Neural progenitor cell (in vitro differentiated cells): ENCODE data around the gene PPP1R37. TPM values are rescaled to one million over a fixed set of nuclear protein-coding genes. Genes with fewer than 3 reads are reported as not detected.
A peak's percentile ranks its signal among the peaks of the same experiment; 100 is the strongest.

Source experiments
- DNase-seq: peaks from one replicate; pipeline ENCODE4 v3.0.0-alpha.2; 2016; ENCODE audit warnings: low spot score
- H2AFZ ChIP-seq: fragments of 200-600 bp; sonication (generic); replicated peaks from 2 replicates; pipeline ENCODE4 v1.6.1; 2016; ENCODE audit warnings: antibody characterized with exemption
- H3F3A ChIP-seq: fragments of 200-600 bp; sonication (generic); 2 replicates; pipeline ENCODE4 v1.6.1; 2016; ENCODE audit warnings: antibody characterized with exemption, low read depth
- H3K27ac ChIP-seq: fragments of 200-600 bp; sonication (generic); 2 replicates; pipeline ENCODE4 v1.5.1; 2016; ENCODE audit warnings: mild to moderate bottlenecking
- H3K27me3 ChIP-seq: fragments of 200-600 bp; sonication (generic); 2 replicates; pipeline ENCODE4 v1.6.1; 2016; ENCODE audit warnings: mild to moderate bottlenecking, moderate library complexity
- H3K36me3 ChIP-seq: fragments of 200-600 bp; sonication (generic); 2 replicates; pipeline ENCODE4 v1.5.1; 2016
- H3K4me1 ChIP-seq: fragments of 200-600 bp; sonication (generic); 2 replicates; pipeline ENCODE4 v1.6.1; 2016; ENCODE audit warnings: mixed run types
- H3K4me2 ChIP-seq: fragments of 200-600 bp; sonication (generic); 2 replicates; pipeline ENCODE4 v1.6.1; 2016
- H3K4me3 ChIP-seq: fragments of 200-600 bp; sonication (generic); 2 replicates; pipeline ENCODE4 v1.5.1; 2016
- H3K79me2 ChIP-seq: fragments of 200-600 bp; sonication (generic); 2 replicates; pipeline ENCODE4 v1.6.1; 2016; ENCODE audit warnings: low read depth
- H3K9ac ChIP-seq: fragments of 200-600 bp; sonication (generic); 2 replicates; pipeline ENCODE4 v1.6.1; 2016
- H3K9me3 ChIP-seq: fragments of 200-600 bp; sonication (generic); 2 replicates; pipeline ENCODE4 v1.5.1; 2016; ENCODE audit warnings: low read depth
- H4K20me1 ChIP-seq: fragments of 200-600 bp; sonication (generic); 2 replicates; pipeline ENCODE4 v1.6.1; 2016; ENCODE audit warnings: low read depth
- H3K27ac Mint-ChIP-seq: 3 replicates; pipeline ENCODE4 v1.8.0; 2021; ENCODE audit warnings: mixed read lengths
- H3K27me3 Mint-ChIP-seq: 2 replicates; pipeline ENCODE4 v1.8.0; 2022; ENCODE audit warnings: low read depth, mild to moderate bottlenecking, inconsistent platforms, moderate library complexity, mixed read lengths; ENCODE audit not compliant: insufficient read depth
- H3K36me3 Mint-ChIP-seq: 3 replicates; pipeline ENCODE4 v1.8.0; 2021; ENCODE audit warnings: mixed read lengths
- H3K4me1 Mint-ChIP-seq: 3 replicates; pipeline ENCODE4 v1.8.0; 2021; ENCODE audit warnings: mixed read lengths
- H3K4me3 Mint-ChIP-seq: 3 replicates; pipeline ENCODE4 v1.8.0; 2021; ENCODE audit warnings: mild to moderate bottlenecking, moderate library complexity, mixed read lengths
- H3K9me3 Mint-ChIP-seq: 3 replicates; pipeline ENCODE4 v1.8.0; 2020; ENCODE audit warnings: mixed read lengths
- EZH2 ChIP-seq: fragments of 200-600 bp; sonication (generic); IDR thresholded peaks from 2 replicates; pipeline ENCODE4 v1.6.1; 2017; ENCODE audit warnings: antibody characterized with exemption, mild to moderate bottlenecking, moderate library complexity
- EZH2phosphoT487 ChIP-seq: fragments of 200-600 bp; sonication (generic); IDR thresholded peaks from 2 replicates; pipeline ENCODE4 v1.6.1; 2017; ENCODE audit warnings: antibody characterized with exemption
- total RNA-seq: library from RNA; depleted of rRNA; stranded (reverse); fragments of >200 nt; gene quantifications from 2 replicates; pipeline ENCODE4 v1.2.3, GENCODE V29; 2015; ENCODE audit warnings: low replicate concordance
- TF ChIP-seq, protein P1 (sequence below): fragments of 200-600 bp; sonication (generic); IDR thresholded peaks from 2 replicates; pipeline ENCODE4 v1.5.1; 2017; ENCODE audit warnings: antibody characterized with exemption, mild to moderate bottlenecking

The PPP1R37 gene
- total RNA-seq, 1 donor from 2014 or later = 8.1 TPM

GRCh38 chr19:45075301-45076028 lies 17.5 kb upstream of the PPP1R37 start:
- H4K20me1 ChIP-seq = peaks cover 20% of the 10 kb centered on the region
- H3K4me2 ChIP-seq = peak overlapping the region; percentile 74
- TF ChIP-seq EZH2 (peak; percentile 18), EZH2phosphoT487 (peak; percentile 7)
- TF ChIP-seq, protein P1, sequence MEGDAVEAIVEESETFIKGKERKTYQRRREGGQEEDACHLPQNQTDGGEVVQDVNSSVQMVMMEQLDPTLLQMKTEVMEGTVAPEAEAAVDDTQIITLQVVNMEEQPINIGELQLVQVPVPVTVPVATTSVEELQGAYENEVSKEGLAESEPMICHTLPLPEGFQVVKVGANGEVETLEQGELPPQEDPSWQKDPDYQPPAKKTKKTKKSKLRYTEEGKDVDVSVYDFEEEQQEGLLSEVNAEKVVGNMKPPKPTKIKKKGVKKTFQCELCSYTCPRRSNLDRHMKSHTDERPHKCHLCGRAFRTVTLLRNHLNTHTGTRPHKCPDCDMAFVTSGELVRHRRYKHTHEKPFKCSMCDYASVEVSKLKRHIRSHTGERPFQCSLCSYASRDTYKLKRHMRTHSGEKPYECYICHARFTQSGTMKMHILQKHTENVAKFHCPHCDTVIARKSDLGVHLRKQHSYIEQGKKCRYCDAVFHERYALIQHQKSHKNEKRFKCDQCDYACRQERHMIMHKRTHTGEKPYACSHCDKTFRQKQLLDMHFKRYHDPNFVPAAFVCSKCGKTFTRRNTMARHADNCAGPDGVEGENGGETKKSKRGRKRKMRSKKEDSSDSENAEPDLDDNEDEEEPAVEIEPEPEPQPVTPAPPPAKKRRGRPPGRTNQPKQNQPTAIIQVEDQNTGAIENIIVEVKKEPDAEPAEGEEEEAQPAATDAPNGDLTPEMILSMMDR = no peak
- no peak overlapping the region for H3K9ac ChIP-seq
- H3K4me3 Mint-ChIP-seq = peak overlapping the region; percentile 71
- no peak overlapping the region for H3K27ac ChIP-seq
- no peaks in the 10 kb centered on the region for H3K36me3 ChIP-seq
- H3K4me1 ChIP-seq = peaks cover 31% of the 10 kb centered on the region
- peaks cover 12% of the 10 kb centered on the region for H3K79me2 ChIP-seq
- peaks cover 62% of the 10 kb centered on the region for H3F3A ChIP-seq
- H3K27ac Mint-ChIP-seq = no peak overlapping the region
- H3K4me3 ChIP-seq = peak overlapping the region; percentile 47
- H3K27me3 Mint-ChIP-seq = peaks cover 20% of the 10 kb centered on the region
- DNase-seq = peak; percentile 43
- H2AFZ ChIP-seq = peak overlapping the region; percentile 74
- H3K9me3 ChIP-seq = no peaks in the 10 kb centered on the region
- H3K4me1 Mint-ChIP-seq = peaks cover 25% of the 10 kb centered on the region
- H3K9me3 Mint-ChIP-seq = no peaks in the 10 kb centered on the region
- peaks cover 36% of the 10 kb centered on the region for H3K27me3 ChIP-seq
- H3K36me3 Mint-ChIP-seq = no peaks in the 10 kb centered on the region

DNA sequence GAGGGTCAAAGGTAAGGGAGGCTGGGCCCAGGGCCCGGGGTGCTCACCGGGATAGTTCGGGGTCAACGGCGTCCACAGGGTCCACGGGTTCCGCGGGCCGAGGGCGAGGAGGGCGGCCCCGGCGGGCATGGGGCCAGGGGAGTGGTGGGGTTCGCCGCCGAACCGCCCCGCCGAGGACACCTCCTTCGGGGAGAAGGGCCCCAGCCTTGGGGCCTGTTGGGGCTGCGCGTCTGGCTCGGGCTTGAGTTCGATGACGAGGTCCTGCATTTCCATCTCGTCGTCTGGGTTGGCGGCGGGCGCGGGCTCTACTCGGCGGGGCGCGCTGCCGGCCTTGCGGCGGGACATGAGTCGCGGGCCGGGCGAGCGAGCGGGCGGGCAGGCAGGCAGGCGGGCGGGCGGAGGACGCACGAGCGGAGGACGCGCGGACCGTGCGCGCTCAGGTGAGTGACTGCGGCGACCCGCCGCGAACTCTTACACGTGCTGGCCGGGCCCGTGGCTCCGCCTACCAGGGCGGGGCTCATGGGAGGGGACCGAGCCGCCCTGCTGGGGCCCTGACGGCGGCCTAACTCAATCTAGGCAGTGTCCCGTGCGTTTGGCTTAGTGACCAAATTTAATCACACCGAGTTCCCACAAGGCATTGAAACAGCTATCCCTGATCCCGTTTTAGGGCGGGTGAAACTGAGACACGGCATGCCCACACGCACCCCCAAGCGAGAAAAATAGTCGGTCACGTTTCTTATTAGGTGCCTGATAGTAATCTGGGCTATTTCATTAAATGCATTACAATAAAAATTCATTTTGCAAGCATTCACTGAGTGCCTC lies 16.7 kb upstream of the PPP1R37 start, which contains the start of gene ZNF296:
TSS of gene ZNF296 (minus strand) at position 450 of the 822 bp plus-strand sequence. CDS start at position 345, 105 bp downstream.
- Mint-ChIP-seq H3K4me1 (peaks cover 28% of the 10 kb centered on the region), H3K36me3 (peaks cover 2% of the 10 kb centered on the region), H3K27ac (no peak within 1 kb of the TSS), H3K4me3 (peak within 1 kb of the TSS; percentile 71), H3K27me3 (peaks cover 20% of the 10 kb centered on the region), H3K9me3 (no peaks in the 10 kb centered on the region)
- H2AFZ ChIP-seq = peak within 1 kb of the TSS; percentile 74
- H3F3A ChIP-seq = peaks cover 67% of the 10 kb centered on the region
- H3K4me2 ChIP-seq = peak within 1 kb of the TSS; percentile 74
- H3K4me3 ChIP-seq = peak within 1 kb of the TSS; percentile 47
- H3K36me3 ChIP-seq = no peaks in the 10 kb centered on the region
- peaks cover 20% of the 10 kb centered on the region for H3K79me2 ChIP-seq
- TF ChIP-seq EZH2phosphoT487 (peak; percentile 53), EZH2 (peak; percentile 64)
- TF ChIP-seq, protein P1 = no peak
- H3K27ac ChIP-seq = no peak within 1 kb of the TSS
- peaks cover 35% of the 10 kb centered on the region for H3K4me1 ChIP-seq
- peaks cover 36% of the 10 kb centered on the region for H3K27me3 ChIP-seq
- H3K9me3 ChIP-seq = no peaks in the 10 kb centered on the region
- peak; percentile 91 for DNase-seq
- peaks cover 25% of the 10 kb centered on the region for H4K20me1 ChIP-seq
- no peak within 1 kb of the TSS for H3K9ac ChIP-seq

- peaks cover 6% of the 10 kb centered on the region for H3K36me3 Mint-ChIP-seq
- Histone ChIP-seq H3K9ac (no peak overlapping the region), H2AFZ (peak overlapping the region; percentile 74), H3K9me3 (no peaks in the 10 kb centered on the region), H3K36me3 (no peaks in the 10 kb centered on the region), H3K27ac (no peak overlapping the region), H4K20me1 (peaks cover 27% of the 10 kb centered on the region), H3K79me2 (peaks cover 28% of the 10 kb centered on the region), H3K4me1 (peaks cover 35% of the 10 kb centered on the region), H3K4me3 (peak overlapping the region; percentile 47), H3F3A (peaks cover 67% of the 10 kb centered on the region), H3K4me2 (peak overlapping the region; percentile 74), H3K27me3 (peaks cover 36% of the 10 kb centered on the region)
- DNase-seq = no peak
- H3K4me3 Mint-ChIP-seq = peak overlapping the region; percentile 70
- peaks cover 24% of the 10 kb centered on the region for H3K27me3 Mint-ChIP-seq
- H3K27ac Mint-ChIP-seq = no peak overlapping the region
- H3K4me1 Mint-ChIP-seq = peaks cover 30% of the 10 kb centered on the region
- H3K9me3 Mint-ChIP-seq = no peaks in the 10 kb centered on the region
- TF ChIP-seq, protein P1 = no peak
- TF ChIP-seq EZH2phosphoT487 = no peak
These were observed 15.9 kb upstream of the PPP1R37 start for GRCh38 chr19:45076851-45077730.
